Iris pigment epithelial cell (primary cell): Measurements from ENCODE around the gene ZNF256.

ENCODE experiments used
- DNase-seq: peaks from one replicate; pipeline ENCODE4 v3.0.0-alpha.2; 2011; ENCODE audit warnings: low read depth

The ZNF256 gene

DNA sequence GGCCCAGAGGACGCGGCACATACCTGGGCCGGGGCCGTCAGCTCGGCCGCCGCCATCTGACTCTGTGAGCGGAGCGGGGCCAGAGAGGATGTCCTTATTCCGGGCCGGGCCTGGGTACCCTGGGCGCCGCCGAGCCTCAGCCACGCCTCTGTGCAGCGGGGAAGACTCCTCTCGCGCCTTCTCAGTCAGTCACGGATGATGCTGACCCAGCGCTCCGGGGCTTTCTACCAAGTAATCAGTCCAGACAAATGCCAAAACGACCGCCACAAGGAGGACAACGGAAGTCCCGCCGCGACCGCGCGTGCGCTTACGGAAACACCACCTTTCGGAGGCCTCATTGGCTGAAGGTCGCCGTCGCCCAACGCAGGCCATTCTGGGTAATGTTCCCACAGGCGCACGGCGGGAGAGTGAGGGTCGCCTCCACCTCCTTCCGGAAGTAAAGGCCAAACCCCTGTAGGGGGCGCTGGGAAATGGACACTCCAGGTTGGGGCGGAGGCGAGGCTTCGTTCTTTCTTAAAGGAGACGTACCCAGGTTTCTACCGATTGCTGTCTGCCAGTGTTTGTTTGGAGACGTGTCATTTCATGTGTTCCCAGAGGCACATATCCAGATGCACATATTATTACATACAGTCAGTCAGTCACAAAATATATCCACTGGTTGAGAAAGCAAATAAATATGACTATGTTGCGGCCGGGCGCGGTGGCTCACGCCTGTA, at the start of gene ZNF256:
ZNF256 (minus strand) TSS at position 288 of the 716 bp plus-strand sequence; CDS start at position 56, 232 bp downstream.
- peak; percentile 95 for DNase-seq

DNA sequence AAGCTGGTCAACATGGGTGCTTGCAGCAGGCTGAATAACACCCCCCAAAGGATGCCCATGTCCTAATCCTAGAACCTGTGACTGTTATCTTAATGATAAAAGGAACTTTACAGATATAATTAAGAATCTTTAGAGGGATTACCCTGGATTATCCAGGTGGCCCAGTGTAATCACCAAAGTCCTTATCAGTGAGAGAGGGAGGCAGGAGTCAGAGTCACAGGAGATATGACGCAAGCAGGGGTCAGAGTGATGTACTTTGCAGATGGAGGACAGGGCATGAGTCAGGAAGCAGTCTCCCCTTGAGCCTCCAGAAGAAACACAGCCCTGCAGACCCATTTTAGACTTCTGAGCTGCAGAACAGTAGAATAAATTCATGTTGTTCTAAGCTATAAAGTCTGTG, 45.3 kb upstream of the ZNF256 start:
- peak; percentile 28 for DNase-seq

DNA sequence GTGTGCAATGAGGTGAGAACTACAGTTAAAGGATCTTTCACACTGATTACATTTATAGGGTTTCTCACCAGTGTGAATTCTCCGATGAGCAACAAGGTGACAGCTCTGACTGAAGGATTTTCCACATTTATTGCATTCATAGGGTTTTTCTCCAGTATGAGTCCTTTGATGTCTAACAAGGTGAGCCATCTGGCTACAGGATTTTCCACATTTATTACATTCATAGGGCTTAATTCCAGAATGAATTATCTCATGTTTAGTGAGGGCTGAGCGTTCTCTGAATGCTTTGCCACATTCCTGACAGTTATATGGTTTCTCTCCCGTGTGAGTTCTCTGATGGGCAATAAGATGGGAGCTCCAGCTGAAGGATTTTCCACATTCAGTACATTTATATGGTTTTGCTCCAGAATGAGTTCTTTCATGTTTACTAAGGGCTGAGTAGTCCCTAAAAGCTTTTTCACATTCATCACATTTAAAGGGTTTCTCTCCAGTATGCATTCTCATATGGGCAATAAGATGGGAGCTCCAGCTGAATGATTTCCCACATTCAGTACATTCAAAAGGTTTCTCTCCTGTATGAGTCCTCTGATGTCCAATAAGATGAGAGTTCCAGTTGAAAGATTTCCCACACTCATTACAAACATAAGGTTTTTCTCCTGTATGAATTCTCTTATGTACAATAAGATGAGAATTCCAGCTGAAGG, 31.2 kb upstream of the ZNF256 start:
- DNase-seq: peak; percentile 4

DNA sequence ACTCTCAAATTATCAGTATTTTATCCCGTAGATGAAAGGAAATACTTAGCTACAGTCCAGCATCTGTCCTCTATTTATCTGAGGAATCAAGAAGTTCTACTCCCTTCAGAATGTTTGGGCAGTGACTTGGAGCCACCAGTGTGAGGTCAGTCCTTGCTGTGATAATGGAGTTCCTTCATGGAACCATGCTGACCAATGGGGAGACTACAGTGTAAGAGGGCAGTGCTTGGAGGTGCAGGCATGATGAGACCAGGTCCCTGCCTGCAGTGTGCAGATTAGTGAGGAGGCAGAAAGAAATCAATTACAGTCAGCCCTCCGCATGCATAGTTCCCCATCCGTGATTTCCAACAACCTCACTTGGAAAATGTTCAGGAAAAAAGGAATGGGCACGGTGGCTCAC, 26.9 kb upstream of the ZNF256 start, which contains the start of gene C19orf18:
C19orf18 (minus strand) TSS at position 101 of the 400 bp plus-strand sequence. CDS start 102 bp downstream, outside the sequence.
- no peak for DNase-seq

DNA sequence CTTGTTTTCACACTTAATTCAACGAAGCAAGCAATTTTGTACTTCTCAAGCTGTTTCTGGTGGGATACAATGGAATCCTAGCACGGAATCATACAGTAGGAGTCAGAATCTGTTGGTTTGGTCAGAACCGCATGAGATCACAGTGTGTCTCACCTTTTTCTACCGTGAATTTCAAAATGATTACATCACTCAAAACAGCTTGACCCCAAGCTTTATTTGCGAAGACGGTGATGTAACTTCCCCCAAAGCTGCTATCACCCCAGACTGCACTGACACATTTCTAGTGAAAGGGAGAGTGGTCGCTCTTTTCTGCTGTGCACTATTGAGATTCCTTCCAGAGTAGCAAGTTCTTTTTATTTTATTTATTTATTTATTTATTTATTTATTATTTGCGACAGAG, 17.3 kb upstream of the ZNF256 start:
- DNase-seq: no peak

DNA sequence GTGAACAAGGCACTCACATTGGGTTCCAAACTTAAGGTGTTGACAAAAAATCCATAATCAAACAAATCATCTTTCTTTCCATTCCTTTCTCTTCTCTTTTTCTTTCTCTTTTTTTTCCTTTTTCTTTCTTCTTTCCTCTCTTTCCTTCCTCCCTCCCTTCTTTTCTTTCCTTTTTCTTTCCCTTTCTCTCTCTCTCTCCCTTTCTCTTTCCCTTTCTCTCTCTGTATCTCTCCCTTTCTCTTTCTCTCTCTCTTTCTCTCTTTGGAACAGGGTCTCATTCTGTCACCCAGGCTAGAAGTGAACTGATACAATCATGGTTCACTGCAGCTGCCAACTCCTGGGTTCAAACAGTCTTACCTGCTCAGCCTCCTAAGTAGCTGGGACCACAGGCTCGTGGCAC, 14.3 kb upstream of the ZNF256 start:
- no peak for DNase-seq

DNA sequence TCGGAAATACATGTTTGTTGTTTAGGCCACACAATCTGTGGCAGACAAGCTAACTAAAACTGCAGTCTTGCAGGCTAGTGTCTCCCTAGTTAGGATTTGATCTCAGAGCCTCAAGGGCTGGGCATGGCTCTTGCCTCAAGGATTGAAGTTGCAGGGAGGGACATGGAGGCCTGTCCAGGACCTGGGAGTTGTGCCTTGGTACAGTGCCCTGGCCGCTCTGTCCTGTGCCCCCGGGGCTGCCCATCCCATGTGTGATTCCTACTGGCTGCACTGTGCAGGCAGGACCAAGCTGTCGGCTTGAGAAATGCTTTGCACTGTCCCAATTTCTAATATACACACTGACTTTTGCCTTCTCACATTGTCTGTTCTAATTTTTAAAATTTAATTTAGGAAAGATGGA, 7.5 kb upstream of the ZNF256 start:
- no peak for DNase-seq

DNA sequence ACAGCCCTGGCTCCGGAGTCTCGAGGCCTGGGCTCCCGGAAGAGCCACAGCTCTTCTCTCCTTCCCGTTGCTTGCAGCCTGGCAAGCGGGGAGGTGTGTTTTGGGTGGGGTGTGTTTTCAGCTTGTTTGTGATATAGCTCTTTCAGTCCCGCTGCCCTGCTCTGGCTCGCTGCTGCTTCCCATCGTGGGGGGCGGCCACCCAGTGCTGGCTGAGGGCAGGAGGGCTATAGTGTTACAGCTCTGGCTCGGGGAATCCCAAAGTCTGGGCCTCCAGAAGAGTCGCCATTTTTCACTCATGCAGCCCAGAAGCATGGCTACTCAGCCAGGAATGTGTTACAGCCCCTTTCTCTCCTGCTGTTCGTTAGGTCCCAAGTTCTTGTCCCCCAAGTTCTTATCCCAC, 2.2 kb upstream of the ZNF256 start:
- DNase-seq: no peak

DNA sequence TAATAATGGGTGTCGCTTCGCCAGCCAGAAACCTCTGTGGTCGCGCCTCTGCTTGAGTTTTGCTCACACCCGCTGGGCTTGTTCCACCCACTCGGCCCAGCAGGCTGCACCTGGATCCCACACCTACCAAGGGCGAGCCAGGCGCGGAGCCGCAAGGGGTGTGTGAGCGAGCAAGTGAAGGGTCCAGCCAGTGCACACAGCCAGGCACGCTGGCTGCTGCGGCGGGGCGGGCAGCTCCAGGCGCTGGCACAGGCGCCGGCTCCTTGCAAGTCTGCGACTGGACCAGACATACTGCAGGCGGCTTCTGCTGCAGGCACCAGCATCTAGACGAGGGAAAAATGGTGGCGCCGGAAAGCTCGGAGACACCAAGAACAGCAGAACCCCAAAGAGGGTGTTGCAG, 1.8 kb upstream of the ZNF256 start:
- no peak for DNase-seq

DNA sequence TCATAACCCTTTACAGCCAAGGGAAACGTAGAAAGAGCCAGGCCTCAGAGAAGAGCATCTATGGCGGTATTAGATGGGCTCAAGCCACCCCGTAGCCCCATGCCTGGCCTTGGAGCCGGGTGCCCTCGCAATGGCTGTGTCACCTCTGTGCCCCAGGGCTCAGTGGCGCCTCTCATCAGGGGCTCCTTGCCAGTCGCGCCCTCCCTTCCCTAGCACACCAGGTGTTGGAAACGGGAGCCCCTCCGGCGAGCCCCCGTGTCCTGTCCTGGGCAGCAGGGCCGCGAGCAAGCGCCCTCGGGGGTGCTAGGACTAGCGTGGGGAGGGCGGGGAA, 453 bp downstream of the ZNF256 start:
- DNase-seq: peak; percentile 15

DNA sequence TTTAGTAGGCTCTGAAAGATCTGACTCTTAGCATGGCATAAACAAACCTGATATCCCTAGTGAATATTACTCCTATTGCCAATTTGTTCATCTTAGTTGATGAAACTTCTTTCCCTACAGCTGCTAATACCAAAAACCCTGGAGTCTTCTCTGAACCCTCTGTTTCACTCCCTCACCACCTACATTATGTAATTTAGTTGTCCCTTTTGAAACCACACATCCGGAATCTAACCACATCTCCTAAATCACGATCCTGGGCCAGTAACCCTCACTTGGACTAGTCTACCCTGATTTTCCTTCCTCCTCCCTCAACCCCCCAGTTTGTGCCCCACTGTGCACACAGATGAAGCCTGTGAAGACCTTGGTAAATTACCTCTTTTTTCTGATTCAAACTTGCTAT, 1.2 kb downstream of the ZNF256 start:
- no peak for DNase-seq

DNA sequence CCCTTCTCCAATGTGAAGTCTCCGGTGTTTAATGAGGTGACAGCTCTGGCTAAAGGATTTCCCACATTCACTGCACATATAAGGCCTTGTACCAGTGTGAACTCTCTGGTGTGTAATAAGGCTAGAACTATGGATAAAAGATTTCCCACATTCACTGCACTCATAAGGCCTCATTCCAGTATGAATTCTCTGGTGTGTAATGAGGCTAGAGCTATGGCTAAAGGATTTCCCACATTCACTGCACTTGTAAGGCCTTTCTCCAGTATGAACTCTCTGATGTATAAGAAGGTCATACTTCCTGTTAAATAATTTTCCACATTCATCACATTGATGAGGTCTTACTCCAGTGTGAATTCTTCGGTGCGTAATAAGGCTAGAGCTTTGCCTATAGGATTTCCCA, 5.9 kb downstream of the ZNF256 start:
- no peak for DNase-seq

DNA sequence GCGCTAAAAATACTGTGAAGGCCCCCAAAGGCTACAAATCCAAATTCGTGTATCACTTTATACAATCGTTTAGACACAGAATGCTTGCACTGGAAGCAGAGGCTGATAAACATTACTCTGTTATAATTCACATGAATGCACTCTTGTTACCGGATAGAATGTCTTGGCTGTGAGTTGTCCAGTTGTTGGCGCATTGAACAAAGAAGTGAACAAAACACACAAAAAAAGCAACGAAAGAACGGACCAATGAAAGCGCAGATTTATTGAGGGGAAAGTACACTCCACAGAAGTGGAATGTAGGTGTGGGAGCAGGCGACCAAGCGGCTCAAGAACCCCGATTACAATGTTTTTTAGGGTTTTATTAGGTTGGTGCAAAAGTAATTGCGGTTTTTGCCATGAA, 11.8 kb downstream of the ZNF256 start:
- no peak for DNase-seq

DNA sequence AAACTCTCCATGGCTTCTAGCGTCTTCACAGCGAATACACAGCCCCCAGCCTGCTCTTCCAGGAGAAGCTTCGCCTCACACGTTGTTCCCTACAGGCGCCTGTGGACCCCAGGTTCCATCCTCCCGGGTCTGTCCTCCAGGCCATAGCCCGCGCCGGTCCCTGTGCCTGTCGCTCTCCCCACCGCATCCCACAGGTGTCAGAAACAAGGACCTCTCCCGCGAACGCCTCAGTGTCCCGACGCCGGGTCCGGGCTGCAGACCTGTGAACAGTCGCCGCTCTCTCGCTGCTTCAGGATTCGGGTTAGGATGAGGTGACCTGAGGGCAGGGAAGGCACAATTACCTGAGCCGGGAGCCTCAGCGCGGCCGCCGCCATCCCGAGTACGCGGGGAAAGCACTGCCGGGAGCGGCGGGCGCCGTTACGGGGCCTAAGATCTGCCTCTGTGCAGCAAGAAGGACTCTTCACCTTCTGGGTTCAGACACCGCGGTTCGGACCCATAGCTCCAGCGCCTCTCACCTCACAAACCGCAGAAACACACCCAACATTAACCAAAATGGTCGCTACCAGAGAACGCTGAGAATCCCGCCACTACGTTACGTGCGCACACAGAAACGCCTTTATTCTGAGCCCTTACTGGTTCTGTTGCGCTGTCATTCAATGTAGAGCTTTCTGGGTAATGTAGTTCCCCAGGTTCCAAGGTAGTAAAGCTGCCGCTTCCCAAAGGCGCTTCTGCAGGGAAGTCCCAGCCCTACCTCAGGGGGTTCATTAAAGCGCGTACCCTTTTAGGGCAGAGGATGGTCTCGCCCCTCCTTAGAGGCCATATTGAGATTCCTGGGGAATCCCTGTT, 12.5 kb downstream of the ZNF256 start, which contains the start of gene ZNF418:
ZNF418 (minus strand) TSS at position 583 of the 846 bp plus-strand sequence. CDS start 1,580 bp downstream, outside the sequence.
- peak; percentile 88 for DNase-seq

DNA sequence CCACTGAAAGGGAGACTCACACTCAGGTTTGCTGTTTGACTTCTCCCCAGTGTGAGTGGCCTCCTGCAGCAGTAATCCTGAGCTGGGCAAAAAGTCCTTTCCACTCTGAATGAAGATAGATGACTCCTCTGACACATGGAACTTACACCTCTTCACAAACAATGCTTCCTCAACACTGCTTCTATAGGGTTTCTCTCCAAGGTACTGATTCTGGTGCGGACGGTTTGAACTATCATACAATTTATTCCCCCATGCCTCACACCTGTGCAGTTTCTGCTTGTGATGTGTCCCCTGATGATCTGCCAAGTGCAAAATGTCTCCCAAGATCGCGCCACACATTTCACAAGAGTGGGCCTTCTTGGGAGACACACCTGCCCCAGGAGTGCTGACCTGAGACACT, 19.9 kb downstream of the ZNF256 start:
- no peak for DNase-seq

DNA sequence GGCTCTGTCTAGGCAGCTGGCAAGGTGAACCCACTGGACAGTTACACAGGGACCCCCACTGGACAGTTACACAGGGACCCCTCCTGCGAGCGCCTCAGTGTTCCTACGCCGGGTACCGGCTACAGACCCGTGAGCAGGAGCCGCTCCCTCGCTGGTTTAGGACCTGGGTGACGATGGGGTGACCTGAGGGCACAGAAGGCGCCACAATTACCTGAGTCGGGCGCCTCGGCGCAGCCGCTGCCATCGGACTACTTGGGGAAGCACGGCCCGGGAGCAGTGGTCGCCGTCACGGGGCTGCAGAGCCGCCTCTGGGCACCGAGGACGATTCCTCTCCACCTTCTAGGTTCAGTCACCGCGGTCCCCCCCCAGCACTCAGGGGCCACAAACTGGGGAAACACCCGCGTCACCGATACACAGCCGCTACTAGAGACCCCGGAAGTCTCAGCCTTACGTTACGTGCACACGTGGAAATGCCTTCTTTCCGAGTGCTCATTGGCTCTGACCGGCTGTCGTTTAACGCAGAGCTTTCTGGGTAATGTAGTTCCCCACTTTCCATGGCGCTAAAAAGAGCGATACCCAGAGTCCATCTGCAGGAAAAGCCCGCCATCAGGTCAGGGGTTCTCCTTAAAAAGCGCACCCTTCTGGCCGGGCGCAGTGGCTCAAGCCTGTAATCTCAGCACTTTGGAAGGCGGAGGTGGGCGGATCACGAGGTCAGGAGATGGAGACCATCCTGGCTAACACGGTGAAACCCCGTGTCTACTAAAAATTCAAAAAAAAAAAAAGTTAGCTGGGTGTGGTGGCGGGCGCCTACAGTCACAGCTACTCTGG, 31.1 kb downstream of the ZNF256 start, which contains the start of gene ZNF417:
ZNF417 (minus strand) TSS at position 425 of the 828 bp plus-strand sequence; CDS start at position 244, 181 bp downstream.
- peak; percentile 95 for DNase-seq

DNA sequence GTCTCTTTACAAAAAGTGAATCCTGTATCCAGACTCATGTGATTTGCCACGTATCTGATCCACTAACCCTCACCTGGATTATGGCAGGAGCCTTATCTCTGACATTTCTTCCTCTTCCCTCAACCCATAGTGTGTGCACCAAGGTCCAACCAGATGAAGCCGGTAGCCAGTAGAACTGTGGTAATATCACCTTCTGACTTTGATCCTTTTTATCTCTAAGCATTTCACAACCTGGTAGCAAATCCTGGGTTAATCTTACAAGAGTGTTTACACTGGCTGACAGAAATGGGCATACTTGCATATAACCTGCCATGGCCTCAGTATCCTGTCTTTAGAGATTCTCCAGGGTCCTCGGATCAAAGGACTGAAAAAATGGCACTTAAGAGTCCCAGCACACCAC, 33.0 kb downstream of the ZNF256 start:
- no peak for DNase-seq

DNA sequence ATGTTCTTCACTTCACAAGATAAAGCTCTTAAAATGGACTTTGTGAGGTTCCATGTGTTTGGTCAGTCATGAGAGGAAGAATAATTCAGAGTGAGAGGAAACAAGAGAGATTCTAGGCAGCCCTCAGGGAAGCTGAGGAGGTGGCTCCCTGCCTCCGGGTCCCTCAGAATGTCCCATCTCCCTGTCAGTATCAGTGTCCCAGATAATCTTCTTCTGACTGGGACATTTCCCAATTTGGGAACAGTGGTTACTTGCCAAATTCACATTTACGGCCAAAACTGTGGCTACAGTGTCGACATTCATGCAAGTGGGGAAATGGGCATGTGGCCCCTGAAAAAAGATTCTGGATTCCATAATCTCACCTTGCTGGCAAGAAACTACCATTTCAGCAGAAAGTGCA, 40.1 kb downstream of the ZNF256 start:
- DNase-seq: no peak

DNA sequence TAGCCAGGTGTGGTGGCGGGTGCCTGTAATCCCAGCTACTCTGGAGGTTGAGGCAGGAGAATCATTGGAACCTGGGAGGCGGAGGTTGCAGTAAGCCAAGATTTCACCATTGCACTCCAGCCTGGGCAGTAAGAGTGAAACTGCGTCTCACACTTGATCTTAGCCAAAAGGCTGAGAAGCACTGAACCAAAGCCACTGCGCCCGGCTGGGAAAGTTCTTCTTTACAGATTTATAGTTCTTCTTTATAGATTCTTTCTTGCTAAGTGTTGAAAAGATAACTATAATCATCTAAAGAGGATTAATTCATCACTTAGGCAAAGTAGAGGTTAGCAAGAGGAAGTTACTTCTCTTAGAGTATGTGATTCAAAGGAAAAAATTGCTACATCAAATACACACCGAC, 42.2 kb downstream of the ZNF256 start:
- DNase-seq: no peak

DNA sequence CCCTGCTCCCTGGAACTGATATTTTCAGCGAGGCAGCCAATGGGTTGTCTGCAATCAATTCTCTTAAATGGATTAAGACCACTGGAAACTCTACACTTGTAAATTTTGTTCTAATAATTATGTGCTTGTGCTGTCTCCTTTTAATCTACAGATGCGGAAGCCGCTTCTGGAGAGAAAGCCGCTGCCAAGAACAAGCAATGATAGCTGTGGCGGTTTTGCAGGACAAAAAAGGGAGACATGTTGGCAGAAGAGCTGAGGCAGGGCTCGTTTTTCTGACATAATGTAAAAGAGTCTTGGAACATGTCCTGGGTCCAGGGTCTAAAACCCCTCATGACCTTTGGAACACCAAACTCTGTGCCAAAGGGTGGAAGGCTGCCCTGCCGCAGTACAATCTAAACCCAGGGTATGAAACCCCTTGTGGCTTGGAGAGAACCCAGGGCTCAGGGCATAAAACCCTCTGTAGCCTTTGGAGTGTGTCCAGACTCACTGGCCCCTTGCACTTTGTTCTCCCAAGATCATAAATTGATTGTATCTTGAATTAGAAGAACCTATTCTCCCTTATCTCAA, 43.8 kb downstream of the ZNF256 start:
- DNase-seq: no peak

DNA sequence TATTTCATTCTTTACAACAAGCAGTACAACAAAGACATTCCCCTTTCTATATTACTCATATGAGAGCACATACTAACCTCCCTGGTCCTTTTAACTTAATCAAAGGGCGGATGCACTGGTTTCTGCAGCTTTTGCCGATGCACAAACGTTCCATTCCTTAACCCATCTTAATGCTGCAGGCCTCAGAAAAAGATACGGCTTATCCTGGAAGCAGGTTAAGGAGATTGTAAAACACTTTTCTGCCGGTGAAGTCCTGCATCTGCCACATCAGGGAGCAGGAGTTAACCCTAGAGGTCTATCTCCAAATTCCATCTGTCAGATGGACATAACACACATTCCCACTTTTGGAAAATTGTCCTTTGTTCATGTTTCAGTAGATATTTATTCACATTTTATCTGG, 47.2 kb downstream of the ZNF256 start:
- no peak for DNase-seq
